K562 (cell line): ENCODE results near the gene MOB1B. TPM values are rescaled to one million over a fixed set of nuclear protein-coding genes. Genes with fewer than 3 reads are reported as not detected.

ENCODE experiments used
- ATAC-seq: fragments of 200-7000 bp; cut with Tn5 transposase; 3 replicates; pipeline ENCODE4 v1.9.1; 2020; ENCODE audit warnings: moderate library complexity
- BruUV-seq: library from RNA; stranded (reverse); fragments of 400-500 nt; replicated peaks from 2 replicates; lab custom pipeline; 2021; lab: Mats Ljungman, UMichigan
- CTCF ChIA-PET: fragments of 300-600 bp; formaldehyde crosslinking; extraction: SDS; loops from one replicate; lab custom pipeline; 2021; ENCODE audit warnings: low intra/inter-chr PET ratio; lab: Yijun Ruan, JAX
- POLR2A ChIA-PET: fragments of 300-600, 350-650 bp; sonication (Branson Sonifier 250); formaldehyde crosslinking; extraction: SDS; loops from one replicate; lab custom pipeline; 2021; ENCODE audit warnings: antibody characterized with exemption, inconsistent platforms; lab: Yijun Ruan, JAX
- DNase-seq, 4 experiments: peaks; one replicate each; pipeline versions ENCODE4 v3.0.0 to v3.0.0-alpha.2; 2011 to 2018; ENCODE audit warnings: low spot score in 3 of 4, mixed read lengths in 3 of 4; ENCODE audit errors: extremely low read depth in 1 of 4
- FAIRE-seq: peaks from 2 replicates; lab custom pipeline; 2011; peaks lifted over from hg19 to GRCh38; lab: Jason Lieb, UNC
- H2AFZ ChIP-seq: 2 replicates; pipeline ENCODE4 v1.6.0; 2011; ENCODE audit warnings: low read depth, low read length, control low read depth, inconsistent platforms
- H3K27ac ChIP-seq: fragments of 200-600 bp; 3 replicates; pipeline ENCODE4 v1.8.0; 2011; ENCODE audit warnings: low read depth, mild to moderate bottlenecking, control low read depth, inconsistent platforms, low read length, moderate library complexity, mixed read lengths; ENCODE audit errors: extremely low read depth
- H3K27me3 ChIP-seq, 2 experiments: fragments of 300-600 bp in 1 of 2; 2 replicates in 1 of 2; 3 replicates in 1 of 2; pipeline versions ENCODE4 v1.6.0 to v1.8.0; 2011; ENCODE audit warnings: inconsistent platforms in 2 of 2, low read length in 2 of 2, mild to moderate bottlenecking in 1 of 2, mixed read lengths in 1 of 2, moderate library complexity in 1 of 2; ENCODE audit not compliant: control insufficient read depth in 2 of 2, insufficient read depth in 2 of 2
- H3K36me3 ChIP-seq: fragments of 300-600 bp; 3 replicates; pipeline ENCODE4 v1.8.0; 2011; ENCODE audit warnings: mild to moderate bottlenecking, low read length, inconsistent platforms; ENCODE audit not compliant: control insufficient read depth, insufficient read depth
- H3K4me1 ChIP-seq, 2 experiments: fragments of 200-600 bp in 1 of 2; replicated peaks in 1 of 2; 2 replicates in 1 of 2; 3 replicates in 1 of 2; pipeline versions ENCODE4 v1.5.1 to v1.8.0; 2011; ENCODE audit warnings: inconsistent platforms in 2 of 2, low read length in 2 of 2, mild to moderate bottlenecking in 1 of 2, mixed read lengths in 1 of 2, moderate library complexity in 1 of 2; ENCODE audit not compliant: control insufficient read depth in 2 of 2, insufficient read depth in 2 of 2
- H3K4me2 ChIP-seq: 2 replicates; pipeline ENCODE4 v1.6.1; 2011; ENCODE audit warnings: low read length, control low read depth, inconsistent platforms, mixed read lengths; ENCODE audit not compliant: insufficient read depth
- H3K4me3 ChIP-seq: fragments of 200-600 bp; sonication (generic), shearing (Covaris generic); 2 replicates; pipeline ENCODE4 v1.5.1; 2016; ENCODE audit warnings: control low read depth, inconsistent platforms
- H3K79me2 ChIP-seq: fragments of 200-600 bp; 3 replicates; pipeline ENCODE4 v1.8.0; 2011; ENCODE audit warnings: low read length, inconsistent platforms; ENCODE audit not compliant: control insufficient read depth, insufficient read depth
- H3K9ac ChIP-seq, 2 experiments: 2 replicates each; pipeline versions ENCODE4 v1.6.0 to v1.6.1; 2011; ENCODE audit warnings: low read depth in 2 of 2, low read length in 2 of 2, control low read depth in 1 of 2, inconsistent platforms in 1 of 2, mild to moderate bottlenecking in 1 of 2, mixed read lengths in 1 of 2; ENCODE audit not compliant: insufficient read depth in 1 of 2
- H3K9me1 ChIP-seq: one replicate; pipeline ENCODE4 v1.6.0; 2011; ENCODE audit warnings: inconsistent platforms, mild to moderate bottlenecking, low read length, moderate library complexity; ENCODE audit not compliant: control insufficient read depth, insufficient read depth
- H3K9me3 ChIP-seq: replicated peaks from 2 replicates; pipeline ENCODE4 v1.5.1; 2011; ENCODE audit warnings: low read depth, low read length, inconsistent platforms; ENCODE audit not compliant: control insufficient read depth, insufficient read depth
- H4K20me1 ChIP-seq: replicated peaks from 2 replicates; pipeline ENCODE4 v1.6.1; 2011; ENCODE audit warnings: low read length, inconsistent platforms, mixed read lengths; ENCODE audit not compliant: control insufficient read depth, insufficient read depth
- BMI1 ChIP-seq: fragments of 150-350 bp; IDR thresholded peaks from 2 replicates; pipeline ENCODE4 v1.6.1; 2014; ENCODE audit warnings: low read length
- CBX1 ChIP-seq: sonication (generic); IDR thresholded peaks from 2 replicates; pipeline ENCODE4 v1.6.1; 2016; ENCODE audit warnings: antibody characterized with exemption, low read depth, mild to moderate bottlenecking
- CBX3 ChIP-seq, 2 experiments: IDR thresholded peaks; 1 replicate in 1 of 2; 2 replicates in 1 of 2; pipeline ENCODE4 v1.6.1; 2012; ENCODE audit warnings: inconsistent platforms in 2 of 2, low read length in 2 of 2, borderline replicate concordance in 1 of 2, control low read depth in 1 of 2
- CHAMP1 ChIP-seq: fragments of 450-650 bp; IDR thresholded peaks from 2 replicates; pipeline ENCODE4 v1.6.1; 2016; ENCODE audit warnings: mild to moderate bottlenecking
- EHMT2 ChIP-seq: fragments of 450-650 bp; IDR thresholded peaks from 2 replicates; pipeline ENCODE4 v1.6.1; 2018; ENCODE audit warnings: antibody characterized with exemption
- GMEB1 ChIP-seq: fragments of 250-450 bp; sonication (Bioruptor Pico); IDR thresholded peaks from 2 replicates; pipeline ENCODE4 v1.4.0; 2020; ENCODE audit warnings: mild to moderate bottlenecking
- KAT7 ChIP-seq: sonication (generic); formaldehyde crosslinking; IDR thresholded peaks from 2 replicates; pipeline ENCODE4 v1.8.0; 2022; ENCODE audit warnings: missing genetic modification reagents, mild to moderate bottlenecking, borderline replicate concordance
- PHTF2 ChIP-seq: fragments of 250-450 bp; sonication (Bioruptor Pico); IDR thresholded peaks from 2 replicates; pipeline ENCODE4 v1.5.0; 2021; ENCODE audit warnings: mild to moderate bottlenecking
- SETDB1 ChIP-seq: IDR thresholded peaks from one replicate; pipeline ENCODE4 v1.6.1; 2012; ENCODE audit warnings: low read length, control low read depth, inconsistent platforms
- SRSF3 ChIP-seq: fragments of 200-400 bp; formaldehyde crosslinking; IDR thresholded peaks from 2 replicates; pipeline ENCODE4 v1.6.1; 2016; ENCODE audit warnings: mild to moderate bottlenecking, low read length, moderate library complexity; ENCODE audit not compliant: insufficient read depth
- TSC22D4 ChIP-seq: fragments of 450-650 bp; IDR thresholded peaks from 2 replicates; pipeline ENCODE4 v1.6.1; 2016; ENCODE audit warnings: missing genetic modification characterization, missing biosample characterization, control low read depth
- ZNF280A ChIP-seq: fragments of 450-650 bp; IDR thresholded peaks from 2 replicates; pipeline ENCODE4 v1.6.1; 2018; ENCODE audit warnings: mild to moderate bottlenecking, low read depth; ENCODE audit not compliant: partially characterized antibody
- ZNF316 ChIP-seq: fragments of 450-650 bp; IDR thresholded peaks from 2 replicates; pipeline ENCODE4 v1.6.1; 2016
- in situ Hi-C: fragments of 300-500 bp; cut with MboI; formaldehyde crosslinking; loops from 4 replicates; pipeline ENCODE4 v1.15.0; 2018; ENCODE audit warnings: inconsistent platforms, mixed read lengths
- intact Hi-C: fragments of 100-400 bp; cut with micrococcal nuclease; formaldehyde crosslinking; loops from 2 replicates; pipeline ENCODE4 v1.14.2; 2022
- polyA plus RNA-seq, 8 experiments: library from polyadenylated mRNA; depleted of rRNA in 4 of 8; stranded (reverse) in 5 of 8; unstranded in 3 of 8; fragments of >200 nt; fragmentation: Nextera tagmentation in 2 of 8; fragmentation: Illumina TruSeq in 1 of 8; extraction: Ambion mirVana in 2 of 8; extraction: Trizol in 1 of 8; gene quantifications; 2 replicates each; pipeline versions ENCODE4 v1.2.1 to v1.2.3, GENCODE V29; 2011 to 2014; ENCODE audit warnings: inconsistent platforms in 1 of 8, missing spikeins in 1 of 8
- total RNA-seq, 7 experiments: library from RNA; depleted of rRNA in 6 of 7; stranded (reverse); fragments of >200 nt in 6 of 7; fragmentation: Illumina TruSeq in 2 of 7; extraction: Trizol in 2 of 7; gene quantifications; 2 replicates each; pipeline versions ENCODE4 v1.2.1 to v1.2.3, GENCODE V29; 2011 to 2021; ENCODE audit warnings: low replicate concordance in 1 of 7

Gene MOB1B
- total and polyA plus RNA-seq, 9 of the 15 experiments (the other 6 are each of a cell fraction or from before 2014, with no cell fraction given), result 8.4 to 37.8 (median 19.0) TPM

- H3K9me3 ChIP-seq, result peaks cover 4% of the 10 kb centered on the region; the same call in 1 of the 2 replicates
- POLR2A ChIA-PET, result interaction anchor here (1.7 kb wide), 1 partner anchor 14 kb away, joined by 4 read pairs; no protein-coding TSS in a partner anchor
- CTCF ChIA-PET, result no interaction called here
- BruUV-seq, result no TSS peak
- in situ Hi-C loops (loop anchor here (25.0 kb wide), 1 partner anchor 1367 kb away; no protein-coding TSS in a partner anchor), intact Hi-C loops (no loop called here)
- H3K4me3 ChIP-seq, result no peak overlapping the region
- DNase-seq (no peak), FAIRE-seq (no peak), ATAC-seq (no peak)
- H3K9me1 ChIP-seq, result no peaks in the 10 kb centered on the region
- no peaks in the 10 kb centered on the region; a peak in 1 of 5 replicates for H3K4me1 ChIP-seq
- peaks cover 11% of the 10 kb centered on the region for H3K36me3 ChIP-seq
- TF ChIP-seq BMI1 (no peak), ZNF280A (peak; percentile 18), GMEB1 (no peak), TSC22D4 (no peak), SETDB1 (no peak), CBX1 (no peak), CHAMP1 (0 out of 2 replicates have a peak, but pooled peaks have one; percentile 16), CBX3 (IDR thresholded peaks at IDR 0.05; ENCODE audit: borderline replicate concordance in 1 of 2, low read length in 2 of 2) (peak in 1 of 2 experiments; percentile 75; a peak in 2 of 3 replicates), SRSF3 (no peak), PHTF2 (CRISPR knock-in tag) (no peak), EHMT2 (no peak), ZNF316 (peak; percentile 38), KAT7 (CRISPR knock-in tag) (no peak)
- H3K27ac ChIP-seq, result no peak overlapping the region
- H3K27me3 ChIP-seq, result no peaks in the 10 kb centered on the region
- peaks cover 90% of the 10 kb centered on the region for H3K79me2 ChIP-seq
- 0 out of 2 replicates have a peak, but pooled peaks cover 6% of the 10 kb centered on the region for H4K20me1 ChIP-seq
- no peak overlapping the region for H3K4me2 ChIP-seq
- no peak overlapping the region for H3K9ac ChIP-seq
- H2AFZ ChIP-seq, result no peak overlapping the region
Measured at GRCh38 chr4:70920592-70920991, 18.4 kb downstream of the MOB1B start.
